HG03103 (cell line): ENCODE data around the gene TP73.

Experiments used
- ATAC-seq: cut with Tn5 transposase; IDR thresholded peaks from one replicate; pipeline ENCODE4 v1.9.1; 2021; ENCODE audit warnings: low read depth; ENCODE audit not compliant: unreplicated experiment

TP73 gene

GRCh38 chr1:3651930-3652547 lies at the start of gene TP73:
Gene TP73, plus strand, starts transcription at chr1:3652516. Its CDS starts 29,850 bp downstream, at chr1:3682366.
- no peak for ATAC-seq

GRCh38 chr1:3603156-3603555 lies 49.2 kb upstream of the TP73 start:
- ATAC-seq, result no peak

GRCh38 chr1:3603571-3604467 lies 48.5 kb upstream of the TP73 start:
- ATAC-seq, result no peak

- ATAC-seq, result no peak
Measured at GRCh38 chr1:3604468-3604974, 47.8 kb upstream of the TP73 start.

- ATAC-seq, result no peak
Measured at GRCh38 chr1:3604997-3605823, 47.1 kb upstream of the TP73 start.

- no peak for ATAC-seq
Measured at GRCh38 chr1:3606779-3607702, 45.3 kb upstream of the TP73 start.

- no peak for ATAC-seq
Measured at GRCh38 chr1:3607703-3608065, 44.6 kb upstream of the TP73 start.

- ATAC-seq, result no peak
Measured at GRCh38 chr1:3608154-3608553, 44.2 kb upstream of the TP73 start.

GRCh38 chr1:3609016-3609768 lies 43.1 kb upstream of the TP73 start:
- no peak for ATAC-seq

GRCh38 chr1:3609769-3610526 lies 42.4 kb upstream of the TP73 start:
- no peak for ATAC-seq

GRCh38 chr1:3610527-3611169 lies 41.7 kb upstream of the TP73 start:
- no peak for ATAC-seq

- ATAC-seq, result no peak
Measured at GRCh38 chr1:3611170-3612019, 40.9 kb upstream of the TP73 start, which contains the start of gene MEGF6. Gene MEGF6, minus strand, starts transcription at chr1:3611508. Its CDS starts 240 bp downstream, at chr1:3611268.

GRCh38 chr1:3612123-3612522 lies 40.2 kb upstream of the TP73 start:
- no peak for ATAC-seq

- ATAC-seq, result no peak
Measured at GRCh38 chr1:3614755-3615742, 37.3 kb upstream of the TP73 start.

GRCh38 chr1:3616861-3617260 lies 35.5 kb upstream of the TP73 start:
- ATAC-seq, result no peak

- no peak for ATAC-seq
Measured at GRCh38 chr1:3617806-3618345, 34.4 kb upstream of the TP73 start.
